NCI-H446 (cell line): ENCODE results near the gene DDX41.
A peak's percentile ranks its signal among the peaks of the same experiment; 100 is the strongest.
"Not testable (repeated sequence)": the region's sequence is repeated elsewhere in the genome, so short reads cannot be mapped to it uniquely, and the experiment has no call there.

Source experiments
- DNase-seq, 2 experiments: peaks; one replicate each; lab custom pipeline; 2025; lab: John Stamatoyannopoulos, UW

DDX41 gene

GRCh38 chr5:177497292-177498012 lies 19.3 kb downstream of the DDX41 start, which contains the start of gene PDLIM7:
Gene PDLIM7 (minus strand): TSS chr5:177497604. CDS start chr5:177496512, 1,092 bp downstream.
- peak; percentile 66 to 97 for DNase-seq

DNA sequence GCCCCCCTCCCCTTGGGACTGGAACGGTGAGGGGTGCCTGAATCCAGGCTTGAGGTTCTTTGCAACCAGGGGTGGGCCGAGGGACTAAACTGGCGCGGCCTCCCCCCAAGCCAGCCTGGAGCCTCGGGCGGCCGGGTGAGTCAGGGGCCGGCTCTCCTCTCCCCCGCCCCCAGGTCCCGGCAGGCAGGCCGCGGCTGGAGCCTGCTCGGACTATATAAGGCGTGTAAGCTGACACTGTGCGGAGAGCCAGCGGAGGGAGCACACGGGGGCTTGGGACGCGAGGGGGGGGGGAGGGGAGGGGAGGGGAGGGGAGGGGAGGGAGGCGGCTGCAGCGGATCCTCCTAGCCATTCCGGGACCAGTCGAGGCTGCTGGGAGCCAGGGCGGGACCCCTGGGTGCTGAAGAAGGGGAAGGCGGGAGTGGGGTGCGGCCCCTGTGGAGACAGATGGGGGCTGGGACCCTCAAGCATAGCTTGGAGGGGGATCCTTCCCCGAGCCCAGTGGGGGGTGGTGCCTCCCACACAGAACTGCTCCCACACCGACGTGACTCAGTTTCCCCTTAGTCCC lies 20.0 kb downstream of the DDX41 start:
- peak in 1 of 2 experiments; percentile 80 for DNase-seq

DNA sequence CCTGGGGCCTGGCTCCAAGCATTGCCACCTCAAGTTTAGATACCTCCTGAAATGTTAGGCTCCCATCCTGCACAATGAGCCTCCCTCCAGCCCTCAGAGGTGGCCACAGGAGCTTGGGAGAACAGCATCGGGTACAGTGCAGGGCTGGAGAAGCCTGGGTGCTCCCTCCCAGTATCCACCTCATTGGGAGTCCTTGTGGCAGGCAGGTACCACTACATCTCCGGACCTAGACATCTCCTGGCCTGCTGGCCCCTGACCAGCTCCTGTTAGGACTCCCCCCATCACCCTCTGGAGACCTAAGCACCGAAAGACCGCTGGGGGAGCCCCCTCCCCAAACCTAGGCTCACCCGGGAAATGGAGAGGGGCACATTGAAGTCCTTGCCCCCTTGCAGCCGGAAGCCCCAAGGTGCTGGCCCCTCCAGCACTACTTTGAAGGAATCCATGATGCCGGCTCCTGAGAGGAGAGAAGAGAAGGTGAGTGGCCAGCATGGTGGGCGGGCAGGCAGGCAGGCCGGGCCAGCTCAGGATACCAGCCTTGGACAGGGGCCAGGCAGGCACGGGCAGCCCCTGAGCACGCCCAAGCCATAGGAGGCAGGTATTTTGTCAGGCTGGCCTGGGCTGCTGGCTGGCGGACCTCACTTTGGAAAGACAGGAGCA lies 20.6 kb downstream of the DDX41 start:
- DNase-seq, result no peak

GRCh38 chr5:177495243-177496060 lies 21.3 kb downstream of the DDX41 start:
- no peak for DNase-seq

- peak in 1 of 2 experiments; percentile 34 for DNase-seq
These were observed 22.2 kb downstream of the DDX41 start for GRCh38 chr5:177494346-177495195.

DNA sequence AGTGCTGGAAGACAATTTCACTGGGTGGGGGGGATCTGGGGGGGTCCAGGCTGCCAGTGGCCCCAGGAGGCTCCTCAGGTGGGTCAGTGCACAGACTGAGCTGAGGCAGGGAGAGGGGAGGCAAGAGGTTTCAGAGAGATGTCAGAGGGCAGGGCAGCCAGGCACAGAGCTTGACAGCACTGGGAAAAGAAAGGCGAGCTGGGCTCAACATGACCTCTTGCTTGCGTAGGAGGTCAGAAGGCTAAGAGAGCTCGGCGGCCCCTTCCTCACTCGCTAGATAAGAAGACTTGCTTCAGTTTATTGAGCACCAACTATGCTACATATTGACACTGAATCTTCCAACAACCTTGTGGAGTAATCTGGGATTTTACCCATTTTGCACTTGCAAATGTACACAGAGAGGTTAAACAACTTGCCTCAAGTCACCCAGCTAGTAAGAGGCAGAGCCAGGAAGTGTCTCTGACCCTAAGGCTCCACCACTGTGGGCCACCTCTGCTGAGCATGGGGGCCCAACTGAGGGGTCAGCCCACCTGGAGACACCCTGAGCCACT lies 22.9 kb downstream of the DDX41 start:
- no peak for DNase-seq

- no peak for DNase-seq
These were observed 23.9 kb downstream of the DDX41 start for GRCh38 chr5:177492841-177493240.

- DNase-seq, result no peak
These were observed 24.6 kb downstream of the DDX41 start for GRCh38 chr5:177491983-177492746.

DNA sequence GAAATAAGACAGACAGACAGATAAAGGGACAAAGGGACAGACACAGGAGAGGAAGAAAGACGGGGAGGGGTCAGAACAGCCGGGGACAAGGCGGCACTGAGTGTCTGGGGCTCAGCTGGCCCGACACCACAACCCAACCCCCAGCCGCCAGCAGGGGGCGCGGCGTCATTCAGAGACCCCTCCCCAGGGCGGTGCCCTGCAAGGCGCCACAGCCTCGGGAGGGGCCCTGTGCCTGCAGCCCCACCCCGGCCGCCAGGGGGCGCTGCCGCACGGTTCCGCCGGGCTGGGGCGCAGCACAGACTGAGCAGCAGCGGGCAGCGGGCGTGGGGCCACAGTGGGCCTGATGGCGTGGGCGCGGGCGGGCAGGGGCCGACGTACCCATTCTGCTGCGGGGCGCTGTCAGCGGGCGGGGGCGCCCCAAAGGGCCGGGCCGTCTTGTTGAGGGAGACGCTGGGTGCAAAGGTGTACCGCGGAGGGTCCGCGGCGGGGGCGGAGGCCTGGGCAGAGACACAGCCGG lies 25.3 kb downstream of the DDX41 start:
- no peak for DNase-seq

DNA sequence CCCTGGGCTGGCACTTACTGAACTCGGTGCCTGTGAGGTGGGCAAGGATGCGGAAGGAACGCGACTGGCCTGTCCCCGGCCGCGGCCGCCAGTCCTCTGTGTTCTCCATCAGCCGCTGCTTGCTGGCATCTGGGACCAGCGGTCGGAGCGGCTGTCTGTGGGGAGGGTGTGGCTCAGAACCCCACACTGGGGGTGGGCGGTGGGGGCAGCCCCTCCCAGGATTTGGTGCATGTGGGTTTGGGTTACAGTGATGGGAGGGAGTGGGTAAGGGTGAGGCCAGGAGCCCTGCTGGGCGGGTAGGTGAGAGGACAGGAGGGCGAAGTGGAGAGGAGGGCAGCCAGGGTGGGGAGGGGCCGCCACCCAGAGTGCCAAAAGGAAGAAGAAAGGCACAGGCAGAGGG lies 25.8 kb downstream of the DDX41 start:
- DNase-seq, result no peak

DNA sequence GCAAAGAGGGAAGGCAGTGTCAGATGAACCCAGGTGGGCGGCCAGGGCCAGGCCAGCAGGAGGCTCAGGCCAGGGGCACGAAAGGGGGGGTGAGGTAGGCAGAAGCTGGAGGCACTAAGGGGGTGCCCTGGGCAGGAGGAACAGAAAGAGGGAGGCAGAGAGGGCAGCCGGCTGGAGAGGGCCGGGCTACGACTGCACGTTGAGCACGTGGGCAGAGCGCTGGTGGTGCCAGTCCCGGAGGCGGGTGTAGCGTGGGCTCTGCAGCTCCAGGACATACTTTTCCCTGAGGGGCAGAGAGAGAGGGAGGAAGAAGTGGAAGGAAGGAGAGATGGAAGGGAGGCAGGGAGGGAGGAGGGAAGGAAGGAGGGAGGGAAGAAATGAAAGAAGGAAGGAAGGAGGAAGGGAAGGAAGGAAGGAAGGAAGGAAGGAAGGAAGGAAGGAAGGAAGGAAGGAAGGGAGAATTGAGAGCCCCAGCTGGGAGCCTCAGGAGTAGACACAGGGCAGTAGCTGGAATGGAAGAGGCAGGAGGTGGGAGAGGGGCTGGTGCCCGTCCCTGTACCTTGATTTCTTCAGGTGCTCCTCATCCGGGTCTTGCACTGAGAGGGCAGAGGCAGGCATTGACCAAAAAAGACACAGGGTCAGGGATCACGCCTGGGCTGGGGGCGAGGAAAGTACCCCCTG lies 26.3 kb downstream of the DDX41 start:
- DNase-seq, result no peak

- DNase-seq, result no peak
These were observed 27.5 kb downstream of the DDX41 start for GRCh38 chr5:177489119-177489716.

DNA sequence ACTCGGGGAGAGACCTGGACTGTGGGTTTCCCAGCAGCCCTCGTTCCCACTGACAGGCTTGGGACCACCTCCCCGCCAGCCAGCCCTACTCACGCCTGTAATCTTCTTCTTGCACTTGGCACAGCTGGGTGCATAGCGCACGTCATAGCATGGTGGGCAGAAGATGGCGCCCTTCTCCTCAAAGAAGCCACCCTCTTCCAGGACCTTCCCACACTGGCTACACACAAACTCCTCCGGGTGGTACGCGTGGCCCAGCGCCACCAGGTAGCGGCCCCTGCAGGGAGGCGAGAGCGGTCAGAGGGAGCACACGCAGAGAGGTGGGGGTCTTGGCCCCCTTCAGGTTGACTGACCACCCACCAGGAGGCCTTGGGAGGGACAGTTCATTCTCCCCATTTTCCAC lies 28.8 kb downstream of the DDX41 start:
- DNase-seq, result no peak

DNA sequence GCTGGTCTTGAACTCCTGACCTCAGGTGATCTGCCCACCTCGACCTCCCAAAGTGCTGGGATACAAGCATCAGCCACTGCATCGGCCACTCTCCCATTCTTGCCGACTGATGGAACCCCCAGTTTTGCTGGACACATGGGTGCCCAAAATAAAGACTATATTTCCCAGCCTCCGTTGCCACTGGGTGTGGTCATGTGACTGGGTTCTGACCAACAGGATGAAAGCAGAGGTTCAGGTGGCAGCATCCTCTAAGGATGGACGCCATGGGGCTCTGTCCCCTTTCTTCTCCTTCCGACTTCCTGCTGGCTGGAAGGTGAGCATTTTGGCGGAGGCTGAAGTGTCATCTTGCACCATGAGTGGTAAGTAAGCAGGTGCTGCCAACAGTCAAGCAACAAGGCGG lies 29.6 kb downstream of the DDX41 start:
- no peak for DNase-seq

GRCh38 chr5:177486256-177486655 lies 30.5 kb downstream of the DDX41 start:
- DNase-seq, result no peak

GRCh38 chr5:177485753-177486152 lies 31.0 kb downstream of the DDX41 start:
- not testable (repeated sequence) for DNase-seq

- DNase-seq, result no peak
These were observed 31.7 kb downstream of the DDX41 start for GRCh38 chr5:177484902-177485549.
